HepG2 (cell line): ENCODE data around the gene ABCA8. TPM values are rescaled to one million over a fixed set of nuclear protein-coding genes. Genes with fewer than 3 reads are reported as not detected.
A peak's percentile ranks its signal among the peaks of the same experiment; 100 is the strongest.

ENCODE experiments used
- ATAC-seq: fragments of 200-7000 bp; cut with Tn5 transposase; 3 replicates; pipeline ENCODE4 v1.9.1; 2020; ENCODE audit warnings: mild to moderate bottlenecking, moderate library complexity
- BruUV-seq: library from RNA; stranded (reverse); fragments of 400-500 nt; replicated peaks from 2 replicates; lab custom pipeline; 2021; lab: Mats Ljungman, UMichigan
- CTCF ChIA-PET: fragments of 300-600 bp; formaldehyde crosslinking; extraction: SDS; loops from one replicate; lab custom pipeline; 2021; ENCODE audit warnings: low total read pairs, inconsistent platforms, low intra/inter-chr PET ratio; lab: Yijun Ruan, JAX
- POLR2A ChIA-PET: fragments of 350-600 bp; sonication (Branson Sonifier 250); formaldehyde crosslinking; loops from one replicate; lab custom pipeline; 2020; ENCODE audit warnings: antibody characterized with exemption, inconsistent platforms; lab: Yijun Ruan, JAX
- DNase-seq: peaks from one replicate; pipeline ENCODE4 v3.0.0-alpha.2; 2015; ENCODE audit warnings: low spot score
- FAIRE-seq: peaks from 3 replicates; lab custom pipeline; 2011; peaks lifted over from hg19 to GRCh38; lab: Jason Lieb, UNC
- H2AFZ ChIP-seq: one replicate; pipeline ENCODE4 v1.6.1; 2011; ENCODE audit warnings: low read length, inconsistent platforms
- H3K27ac ChIP-seq: fragments of 300-600 bp; 3 replicates; pipeline ENCODE4 v1.8.0; 2011; ENCODE audit warnings: mixed run types, mild to moderate bottlenecking, mixed read lengths, low read length, inconsistent platforms; ENCODE audit not compliant: insufficient read depth; ENCODE audit errors: extremely low read length
- H3K27me3 ChIP-seq, 2 experiments: fragments of 200-600 bp in 1 of 2; 2 replicates in 1 of 2; 3 replicates in 1 of 2; pipeline versions ENCODE4 v1.6.0 to v1.8.0; 2011; ENCODE audit warnings: low read length in 2 of 2, mild to moderate bottlenecking in 2 of 2, moderate library complexity in 2 of 2, inconsistent platforms in 1 of 2; ENCODE audit not compliant: insufficient read depth in 2 of 2, control insufficient read depth in 1 of 2
- H3K36me3 ChIP-seq, 2 experiments: fragments of 200-600 bp in 1 of 2; replicated peaks in 1 of 2; 2 replicates in 1 of 2; 3 replicates in 1 of 2; pipeline versions ENCODE4 v1.5.1 to v1.8.0; 2011; ENCODE audit warnings: low read length in 2 of 2, inconsistent platforms in 1 of 2; ENCODE audit not compliant: insufficient read depth in 2 of 2, control insufficient read depth in 1 of 2
- H3K4me1 ChIP-seq: 2 replicates; pipeline ENCODE4 v1.5.1; 2012; ENCODE audit warnings: low read length, inconsistent platforms; ENCODE audit not compliant: insufficient read depth
- H3K4me2 ChIP-seq: 2 replicates; pipeline ENCODE4 v1.6.0; 2011; ENCODE audit warnings: low read depth, low read length, inconsistent platforms
- H3K4me3 ChIP-seq, 3 experiments: fragments of 200-600 bp in 1 of 3; sonication (generic), shearing (Covaris generic) in 1 of 3; replicated peaks in 1 of 3; 2 replicates each; pipeline ENCODE4 v1.5.1; 2011 to 2016; ENCODE audit warnings: low read length in 3 of 3, inconsistent platforms in 2 of 3, low read depth in 2 of 3, mild to moderate bottlenecking in 2 of 3, control low read depth in 1 of 3, mixed read lengths in 1 of 3; ENCODE audit not compliant: insufficient read depth in 1 of 3
- H3K79me2 ChIP-seq: one replicate; pipeline ENCODE4 v1.6.1; 2011; ENCODE audit warnings: low read length, inconsistent platforms; ENCODE audit not compliant: insufficient read depth
- H3K9ac ChIP-seq: 2 replicates; pipeline ENCODE4 v1.6.0; 2011; ENCODE audit warnings: mild to moderate bottlenecking, low read depth, low read length, inconsistent platforms; ENCODE audit not compliant: insufficient read depth
- H3K9me3 ChIP-seq: 2 replicates; pipeline ENCODE4 v1.5.1; 2012; ENCODE audit warnings: mild to moderate bottlenecking, low read length
- H4K20me1 ChIP-seq: 2 replicates; pipeline ENCODE4 v1.6.0; 2011; ENCODE audit warnings: inconsistent platforms, mild to moderate bottlenecking, low read length, moderate library complexity; ENCODE audit not compliant: insufficient read depth
- ARNTL ChIP-seq: sonication (generic); formaldehyde crosslinking; IDR thresholded peaks from 2 replicates; pipeline ENCODE4 v1.4.0; 2020; ENCODE audit warnings: mild to moderate bottlenecking, missing genetic modification reagents
- FOXO4 ChIP-seq: sonication (generic); formaldehyde crosslinking; conservative IDR thresholded peaks from 2 replicates; pipeline ENCODE4 v1.8.1; 2023; ENCODE audit warnings: missing genetic modification reagents
- KDM5A ChIP-seq: fragments of 200-600 bp; sonication (generic); IDR thresholded peaks from 2 replicates; pipeline ENCODE4 v1.7.0; 2018; ENCODE audit warnings: antibody characterized with exemption, mild to moderate bottlenecking, low read length, borderline replicate concordance
- LCORL ChIP-seq, 2 experiments: fragments of 450-650 bp in 1 of 2; sonication (generic) in 1 of 2; formaldehyde crosslinking in 1 of 2; IDR thresholded peaks; 2 replicates each; pipeline versions ENCODE4 v1.5.0 to v1.6.1; 2017 to 2020; ENCODE audit warnings: antibody characterized with exemption in 1 of 2, missing genetic modification reagents in 1 of 2
- WGBS: methylation state at CpG from one replicate; pipeline ENCODE4 v1.1.6; 2017; ENCODE audit warnings: low lambda C conversion rate; 5-methylcytosine and 5-hydroxymethylcytosine counted together
- in situ Hi-C: cut with HindIII; loops from 2 replicates; pipeline ENCODE4 v1.10.0; 2017; ENCODE audit warnings: low pct_unique_long_range_greater_than_20kb; ENCODE audit not compliant: extremely low pct_ligation_motif_present
- intact Hi-C: fragments of 100-400 bp; cut with micrococcal nuclease; formaldehyde crosslinking; loops from one replicate; pipeline ENCODE4 v1.10.0; 2022; ENCODE audit not compliant: unreplicated experiment
- polyA plus RNA-seq, 8 experiments: library from polyadenylated mRNA; depleted of rRNA in 3 of 8; stranded (reverse) in 7 of 8; unstranded in 1 of 8; fragments of >200 nt; fragmentation: Illumina TruSeq in 4 of 8; extraction: Trizol in 4 of 8; gene quantifications; 2 replicates each; pipeline versions ENCODE4 v1.2.1 to v1.2.3, GENCODE V29; 2011 to 2016; ENCODE audit warnings: low read depth in 4 of 8, missing spikeins in 1 of 8, mixed read lengths in 1 of 8; ENCODE audit not compliant: insufficient read depth in 1 of 8
- total RNA-seq, 5 experiments: library from RNA; depleted of rRNA; stranded (reverse); fragments of >200 nt; fragmentation: Illumina TruSeq; extraction: Trizol; gene quantifications; 2 replicates each; pipeline ENCODE4 v1.2.3, GENCODE V29; 2016; ENCODE audit warnings: low read depth in 1 of 5
- TF ChIP-seq, protein P1 (sequence below): sonication (generic); formaldehyde crosslinking; IDR thresholded peaks from 2 replicates; pipeline ENCODE4 v1.4.0; 2020; ENCODE audit warnings: missing genetic modification reagents; ENCODE audit errors: not compliant biosample characterization
- TF ChIP-seq, protein P2 (sequence below): sonication (generic); formaldehyde crosslinking; conservative IDR thresholded peaks from 2 replicates; pipeline ENCODE4 v1.8.0; 2022; ENCODE audit warnings: missing genetic modification reagents
- TF ChIP-seq, protein P3 (sequence below): sonication (generic); formaldehyde crosslinking; IDR thresholded peaks from 2 replicates; pipeline ENCODE4 v1.4.0; 2020; ENCODE audit warnings: missing genetic modification reagents, borderline replicate concordance
- TF ChIP-seq, protein P4 (sequence below): IDR thresholded peaks from 2 replicates; pipeline ENCODE4 v1.6.1; 2016; ENCODE audit warnings: low read depth, borderline replicate concordance

The ABCA8 gene
- total and polyA plus RNA-seq, 2 of the 13 experiments (the other 11 are each of a cell fraction or from before 2014, with no cell fraction given): 0.05 to 0.18 TPM

DNA sequence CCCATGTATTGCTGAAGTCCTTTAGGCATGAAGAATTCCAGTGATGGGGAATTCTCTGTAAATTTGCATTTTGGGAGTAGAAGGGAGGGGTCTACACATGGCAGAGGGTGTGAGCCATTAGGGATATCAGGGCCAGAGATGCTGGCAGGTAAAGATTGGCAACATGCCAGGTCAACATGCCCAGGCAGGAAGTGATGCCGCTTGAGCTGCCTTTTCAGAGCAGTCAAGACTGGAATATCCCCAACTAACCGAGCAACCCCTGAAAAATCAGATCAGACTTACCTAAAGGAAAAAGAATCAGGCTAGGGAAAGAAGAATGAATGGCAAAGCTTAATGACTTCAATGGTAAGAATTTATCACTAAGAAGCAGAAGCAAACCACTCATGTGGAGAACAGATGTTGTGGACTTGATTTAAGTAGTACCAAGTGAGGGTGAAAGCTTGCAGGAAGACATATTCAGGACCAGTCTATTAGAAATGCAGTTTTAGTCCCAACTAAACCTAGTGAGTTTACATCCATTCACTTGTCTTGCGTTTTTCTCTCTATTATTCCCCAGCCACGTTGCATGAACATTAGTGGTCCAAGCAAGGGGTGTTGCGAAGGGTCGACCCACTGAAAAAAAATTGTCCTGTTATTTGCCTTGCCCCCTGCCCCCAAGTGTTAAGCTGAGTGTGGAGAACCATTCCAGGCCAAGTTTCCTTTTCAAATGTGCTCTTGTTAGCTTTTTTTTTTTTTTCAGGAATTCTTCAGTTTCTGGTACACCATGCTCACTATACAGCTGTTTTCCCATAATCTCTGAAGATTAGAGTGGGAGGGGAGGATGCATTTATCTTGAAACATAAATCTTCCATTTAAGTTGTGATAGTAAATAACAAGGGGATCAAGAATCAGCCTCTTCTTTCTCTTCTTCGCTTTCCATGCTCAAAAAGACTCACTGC, 105.2 kb downstream of the ABCA8 start:
- no TSS peak for BruUV-seq
- H4K20me1 ChIP-seq: no peaks in the 10 kb centered on the region
- DNase-seq: no peak
- TF ChIP-seq FOXO4 (CRISPR knock-in tag) (0 out of 2 replicates have a peak, but pooled peaks have one; percentile 60), LCORL (IDR thresholded peaks at IDR 0.05) (peak; percentile 88), LCORL (CRISPR knock-in tag; IDR thresholded peaks at IDR 0.05) (no peak), ARNTL (no peak), KDM5A (no peak)
- TF ChIP-seq, protein P1, sequence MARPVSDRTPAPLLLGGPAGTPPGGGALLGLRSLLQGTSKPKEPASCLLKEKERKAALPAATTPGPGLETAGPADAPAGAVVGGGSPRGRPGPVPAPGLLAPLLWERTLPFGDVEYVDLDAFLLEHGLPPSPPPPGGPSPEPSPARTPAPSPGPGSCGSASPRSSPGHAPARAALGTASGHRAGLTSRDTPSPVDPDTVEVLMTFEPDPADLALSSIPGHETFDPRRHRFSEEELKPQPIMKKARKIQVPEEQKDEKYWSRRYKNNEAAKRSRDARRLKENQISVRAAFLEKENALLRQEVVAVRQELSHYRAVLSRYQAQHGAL: no peak
- TF ChIP-seq, protein P2, sequence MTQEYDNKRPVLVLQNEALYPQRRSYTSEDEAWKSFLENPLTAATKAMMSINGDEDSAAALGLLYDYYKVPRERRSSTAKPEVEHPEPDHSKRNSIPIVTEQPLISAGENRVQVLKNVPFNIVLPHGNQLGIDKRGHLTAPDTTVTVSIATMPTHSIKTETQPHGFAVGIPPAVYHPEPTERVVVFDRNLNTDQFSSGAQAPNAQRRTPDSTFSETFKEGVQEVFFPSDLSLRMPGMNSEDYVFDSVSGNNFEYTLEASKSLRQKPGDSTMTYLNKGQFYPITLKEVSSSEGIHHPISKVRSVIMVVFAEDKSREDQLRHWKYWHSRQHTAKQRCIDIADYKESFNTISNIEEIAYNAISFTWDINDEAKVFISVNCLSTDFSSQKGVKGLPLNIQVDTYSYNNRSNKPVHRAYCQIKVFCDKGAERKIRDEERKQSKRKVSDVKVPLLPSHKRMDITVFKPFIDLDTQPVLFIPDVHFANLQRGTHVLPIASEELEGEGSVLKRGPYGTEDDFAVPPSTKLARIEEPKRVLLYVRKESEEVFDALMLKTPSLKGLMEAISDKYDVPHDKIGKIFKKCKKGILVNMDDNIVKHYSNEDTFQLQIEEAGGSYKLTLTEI (CRISPR knock-in tag): no peak
- TF ChIP-seq, protein P3, sequence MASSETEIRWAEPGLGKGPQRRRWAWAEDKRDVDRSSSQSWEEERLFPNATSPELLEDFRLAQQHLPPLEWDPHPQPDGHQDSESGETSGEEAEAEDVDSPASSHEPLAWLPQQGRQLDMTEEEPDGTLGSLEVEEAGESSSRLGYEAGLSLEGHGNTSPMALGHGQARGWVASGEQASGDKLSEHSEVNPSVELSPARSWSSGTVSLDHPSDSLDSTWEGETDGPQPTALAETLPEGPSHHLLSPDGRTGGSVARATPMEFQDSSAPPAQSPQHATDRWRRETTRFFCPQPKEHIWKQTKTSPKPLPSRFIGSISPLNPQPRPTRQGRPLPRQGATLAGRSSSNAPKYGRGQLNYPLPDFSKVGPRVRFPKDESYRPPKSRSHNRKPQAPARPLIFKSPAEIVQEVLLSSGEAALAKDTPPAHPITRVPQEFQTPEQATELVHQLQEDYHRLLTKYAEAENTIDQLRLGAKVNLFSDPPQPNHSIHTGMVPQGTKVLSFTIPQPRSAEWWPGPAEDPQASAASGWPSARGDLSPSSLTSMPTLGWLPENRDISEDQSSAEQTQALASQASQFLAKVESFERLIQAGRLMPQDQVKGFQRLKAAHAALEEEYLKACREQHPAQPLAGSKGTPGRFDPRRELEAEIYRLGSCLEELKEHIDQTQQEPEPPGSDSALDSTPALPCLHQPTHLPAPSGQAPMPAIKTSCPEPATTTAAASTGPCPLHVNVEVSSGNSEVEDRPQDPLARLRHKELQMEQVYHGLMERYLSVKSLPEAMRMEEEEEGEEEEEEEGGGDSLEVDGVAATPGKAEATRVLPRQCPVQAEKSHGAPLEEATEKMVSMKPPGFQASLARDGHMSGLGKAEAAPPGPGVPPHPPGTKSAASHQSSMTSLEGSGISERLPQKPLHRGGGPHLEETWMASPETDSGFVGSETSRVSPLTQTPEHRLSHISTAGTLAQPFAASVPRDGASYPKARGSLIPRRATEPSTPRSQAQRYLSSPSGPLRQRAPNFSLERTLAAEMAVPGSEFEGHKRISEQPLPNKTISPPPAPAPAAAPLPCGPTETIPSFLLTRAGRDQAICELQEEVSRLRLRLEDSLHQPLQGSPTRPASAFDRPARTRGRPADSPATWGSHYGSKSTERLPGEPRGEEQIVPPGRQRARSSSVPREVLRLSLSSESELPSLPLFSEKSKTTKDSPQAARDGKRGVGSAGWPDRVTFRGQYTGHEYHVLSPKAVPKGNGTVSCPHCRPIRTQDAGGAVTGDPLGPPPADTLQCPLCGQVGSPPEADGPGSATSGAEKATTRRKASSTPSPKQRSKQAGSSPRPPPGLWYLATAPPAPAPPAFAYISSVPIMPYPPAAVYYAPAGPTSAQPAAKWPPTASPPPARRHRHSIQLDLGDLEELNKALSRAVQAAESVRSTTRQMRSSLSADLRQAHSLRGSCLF: no peak
- TF ChIP-seq, protein P4, sequence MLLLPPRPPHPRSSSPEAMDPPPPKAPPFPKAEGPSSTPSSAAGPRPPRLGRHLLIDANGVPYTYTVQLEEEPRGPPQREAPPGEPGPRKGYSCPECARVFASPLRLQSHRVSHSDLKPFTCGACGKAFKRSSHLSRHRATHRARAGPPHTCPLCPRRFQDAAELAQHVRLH (CRISPR knock-in tag): no peak
- TF ChIP-seq, all 625 proteins: peak for 2
- no peak overlapping the region for H3K4me2 ChIP-seq
- no peak overlapping the region for H3K4me3 ChIP-seq
- POLR2A ChIA-PET: interaction anchor here (0.5 to 1.2 kb wide), 2 partner anchors 29 to 50 kb away, joined by 3 to 4 read pairs; no protein-coding TSS in a partner anchor
- CTCF ChIA-PET: no interaction called here
- no peaks in the 10 kb centered on the region for H3K9me3 ChIP-seq
- H3K36me3 ChIP-seq: no peaks in the 10 kb centered on the region
- intact Hi-C loops (no loop called here), in situ Hi-C loops (no loop called here)
- WGBS: 36% methylated on average over 7 of the region's 7 CpGs
- H3K4me1 ChIP-seq: no peaks in the 10 kb centered on the region
- H3K9ac ChIP-seq: no peak overlapping the region
- no peak overlapping the region for H2AFZ ChIP-seq
- H3K27ac ChIP-seq: no peak overlapping the region
- H3K27me3 ChIP-seq: peaks cover 0 to 7% of the 10 kb centered on the region in 2 experiments; a peak in 1 of 5 replicates
- ATAC-seq (no peak), FAIRE-seq (no peak)
- H3K79me2 ChIP-seq: no peaks in the 10 kb centered on the region
